Measurements from ENCODE around the gene IDH3B. TPM values are rescaled to one million over a fixed set of nuclear protein-coding genes. Genes with fewer than 3 reads are reported as not detected.
A peak's percentile ranks its signal among the peaks of the same experiment; 100 is the strongest.

Gene IDH3B
- total RNA-seq, 2 experiments from 2014 or later: 99.6 to 100 TPM

DNA sequence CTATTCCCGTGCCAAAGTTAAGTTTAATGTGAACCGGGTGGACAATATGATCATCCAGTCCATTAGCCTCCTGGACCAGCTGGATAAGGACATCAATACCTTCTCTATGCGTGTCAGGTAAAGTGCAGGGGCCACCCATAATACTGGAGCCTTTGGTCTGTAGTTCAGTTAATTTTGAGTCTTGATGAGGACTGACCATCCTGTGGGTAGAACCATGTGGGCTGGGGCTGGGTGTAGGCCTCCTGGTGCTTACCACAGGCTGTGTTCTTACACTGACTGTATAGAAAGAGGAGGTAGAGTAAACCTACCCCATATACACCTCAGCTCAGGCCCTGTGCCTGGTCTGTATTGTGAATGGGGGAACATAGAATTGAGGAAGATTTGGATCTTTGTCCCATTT lies 9.2 kb downstream of the IDH3B start:
- Mint-ChIP-seq H3K27ac (peak overlapping the region; percentile 89), H3K4me3 (peak overlapping the region; percentile 88), H3K36me3 (ENCODE audit: low read depth) (peaks cover 71% of the 10 kb centered on the region), H3K4me1 (ENCODE audit: low read depth) (peaks cover 49% of the 10 kb centered on the region), H3K27me3 (ENCODE audit: low read depth) (no peaks in the 10 kb centered on the region), H3K9me3 (ENCODE audit: insufficient read depth) (no peaks in the 10 kb centered on the region)
- ATAC-seq: no peak
- no peak for DNase-seq
- CTCF ChIA-PET: interaction anchor here (0.7 to 6.8 kb wide), 3 partner anchors 9 to 132 kb away, joined by 3 to 50 read pairs (median 5); partner anchors contain the start of gene IDH3B
- POLR2A ChIA-PET: interaction anchor here (8.6 kb wide), 1 partner anchor 10 kb away, joined by 93 read pairs; the partner anchor contains the start of gene IDH3B

DNA sequence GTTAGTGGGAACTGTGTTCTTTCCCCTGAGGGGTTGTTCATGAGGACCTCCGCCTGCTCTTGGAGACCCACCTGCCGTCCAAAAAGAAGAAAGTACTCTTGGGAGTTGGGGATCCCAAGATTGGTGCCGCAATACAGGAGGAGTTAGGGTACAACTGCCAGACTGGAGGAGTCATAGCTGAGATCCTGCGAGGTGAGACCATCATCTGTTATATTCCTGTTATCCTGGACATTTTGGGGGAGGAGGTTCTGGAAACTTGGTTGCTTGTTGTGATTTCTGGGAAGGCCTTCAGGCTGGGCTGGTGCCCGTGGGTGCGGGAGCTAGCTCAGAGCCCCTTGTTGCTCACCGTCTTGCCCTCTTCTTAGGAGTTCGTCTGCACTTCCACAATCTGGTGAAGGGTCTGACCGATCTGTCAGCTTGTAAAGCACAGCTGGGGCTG lies 9.6 kb downstream of the IDH3B start:
- CTCF ChIA-PET: interaction anchor here (0.7 to 6.8 kb wide), 3 partner anchors 9 to 132 kb away, joined by 3 to 50 read pairs (median 5); partner anchors contain the start of gene IDH3B
- ATAC-seq (no peak), DNase-seq (no peak)
- Mint-ChIP-seq H3K9me3 (ENCODE audit: insufficient read depth) (no peaks in the 10 kb centered on the region), H3K27me3 (ENCODE audit: low read depth) (no peaks in the 10 kb centered on the region), H3K4me1 (ENCODE audit: low read depth) (peaks cover 51% of the 10 kb centered on the region), H3K36me3 (ENCODE audit: low read depth) (peaks cover 67% of the 10 kb centered on the region), H3K27ac (peak overlapping the region; percentile 89), H3K4me3 (peak overlapping the region; percentile 88)
- POLR2A ChIA-PET: interaction anchor here (8.6 kb wide), 1 partner anchor 11 kb away, joined by 93 read pairs; the partner anchor contains the start of gene IDH3B

DNA sequence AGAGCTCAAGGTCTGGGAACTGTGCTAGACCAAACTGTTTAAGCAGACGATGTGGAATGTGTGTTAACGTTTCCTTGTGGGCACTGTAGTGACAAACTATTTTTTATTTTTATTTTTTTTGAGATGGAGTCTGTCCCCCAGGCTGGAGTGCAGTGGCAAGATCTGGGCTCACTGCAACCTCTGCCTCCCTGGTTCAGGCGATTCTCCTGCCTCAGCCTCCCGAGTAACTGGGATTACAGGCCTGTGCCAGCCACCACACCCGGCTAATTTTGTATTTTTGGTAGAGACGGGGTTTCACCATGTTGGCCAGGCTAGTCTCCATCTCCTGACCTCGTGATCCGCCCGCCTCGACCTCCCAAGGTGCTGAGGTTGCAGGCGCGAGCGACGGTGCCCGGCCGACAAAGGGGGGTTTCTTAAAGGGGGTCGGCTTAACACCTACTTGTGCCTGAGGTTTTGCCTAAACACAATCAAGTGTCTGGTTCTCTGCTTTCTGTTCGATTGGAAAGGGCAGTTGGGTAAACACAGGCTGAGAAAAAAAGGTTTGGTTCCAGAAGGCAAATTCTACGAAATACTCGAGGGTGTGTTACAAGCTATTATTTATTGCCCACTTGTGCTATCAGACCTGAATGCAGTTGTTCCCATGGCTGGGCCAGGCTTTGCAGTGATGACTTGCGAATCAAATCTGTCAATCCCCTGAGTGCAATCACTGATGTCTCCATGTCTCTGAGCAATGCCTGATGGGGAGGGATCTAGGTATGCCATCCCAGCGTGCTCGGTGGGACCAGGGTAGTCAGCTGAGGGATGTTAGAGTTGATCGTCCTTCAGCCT lies 10.2 kb downstream of the IDH3B start:
- ChIA-PET POLR2A (interaction anchor here (0.6 to 8.6 kb wide), 5 partner anchors 11 to 192 kb away, joined by 3 to 93 read pairs (median 3); partner anchors contain the start of genes IDH3B and SNRPB), CTCF (interaction anchor here (0.7 to 6.8 kb wide), 8 partner anchors 10 to 131 kb away, joined by 3 to 50 read pairs (median 4); partner anchors contain the start of gene IDH3B)
- H3K4me1 Mint-ChIP-seq (ENCODE audit: low read depth): peaks cover 52% of the 10 kb centered on the region
- H3K27ac Mint-ChIP-seq: peak overlapping the region; percentile 89
- no peaks in the 10 kb centered on the region for H3K9me3 Mint-ChIP-seq (ENCODE audit: insufficient read depth)
- H3K4me3 Mint-ChIP-seq: peak overlapping the region; percentile 88
- H3K27me3 Mint-ChIP-seq (ENCODE audit: low read depth): no peaks in the 10 kb centered on the region
- H3K36me3 Mint-ChIP-seq (ENCODE audit: low read depth): peaks cover 62% of the 10 kb centered on the region
- ATAC-seq: no peak
- DNase-seq: no peak

DNA sequence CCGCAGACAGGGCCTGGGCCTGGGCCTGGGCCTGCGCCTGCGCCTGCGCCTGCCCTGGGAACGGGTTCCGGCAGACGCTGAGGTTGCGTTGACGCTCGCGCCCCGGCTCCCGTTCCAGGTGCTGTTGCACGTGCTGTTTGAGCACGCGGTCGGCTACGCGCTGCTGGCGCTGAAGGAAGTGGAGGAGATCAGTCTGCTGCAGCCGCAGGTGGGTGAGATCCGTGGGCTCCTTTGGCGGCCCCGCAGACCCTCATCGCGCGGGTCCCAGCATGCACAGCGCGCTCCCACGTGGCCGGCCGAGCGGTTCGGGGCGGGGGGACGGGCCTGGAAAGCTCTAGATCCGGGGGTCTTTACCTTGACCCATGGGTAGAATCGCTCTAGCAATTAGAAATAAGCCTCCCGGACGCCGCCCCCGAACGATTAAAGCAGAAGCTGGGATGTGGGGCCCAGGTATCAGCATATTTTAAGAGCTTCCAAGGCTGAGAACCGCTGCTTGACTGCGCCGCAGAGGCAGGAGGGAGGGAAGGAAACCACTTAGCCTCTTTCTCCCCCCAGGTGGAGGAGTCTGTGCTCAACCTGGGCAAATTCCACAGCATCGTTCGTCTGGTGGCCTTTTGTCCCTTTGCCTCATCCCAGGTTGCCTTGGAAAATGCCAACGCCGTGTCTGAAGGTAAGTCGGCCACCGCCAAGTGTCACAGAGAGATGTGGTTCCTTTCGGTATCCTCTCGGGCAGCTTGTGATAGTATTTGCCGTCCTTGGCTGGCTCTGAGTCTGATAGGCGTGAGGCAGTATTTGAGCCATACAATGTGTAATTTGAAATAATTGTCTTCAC lies 11.1 kb downstream of the IDH3B start:
- DNase-seq: no peak
- ChIA-PET CTCF (interaction anchor here (0.9 to 6.8 kb wide), 6 partner anchors 11 to 131 kb away, joined by 3 to 50 read pairs (median 4); partner anchors contain the start of gene IDH3B), POLR2A (interaction anchor here (0.6 to 8.6 kb wide), 9 partner anchors 12 to 222 kb away, joined by 3 to 93 read pairs (median 3); partner anchors contain the start of genes IDH3B and SNRPB)
- peaks cover 52% of the 10 kb centered on the region for H3K4me1 Mint-ChIP-seq (ENCODE audit: low read depth)
- H3K36me3 Mint-ChIP-seq (ENCODE audit: low read depth): peaks cover 54% of the 10 kb centered on the region
- peak; percentile 50 for ATAC-seq
- H3K4me3 Mint-ChIP-seq: peak overlapping the region; percentile 88
- peak overlapping the region; percentile 89 for H3K27ac Mint-ChIP-seq
- no peaks in the 10 kb centered on the region for H3K9me3 Mint-ChIP-seq (ENCODE audit: insufficient read depth)
- no peaks in the 10 kb centered on the region for H3K27me3 Mint-ChIP-seq (ENCODE audit: low read depth)

DNA sequence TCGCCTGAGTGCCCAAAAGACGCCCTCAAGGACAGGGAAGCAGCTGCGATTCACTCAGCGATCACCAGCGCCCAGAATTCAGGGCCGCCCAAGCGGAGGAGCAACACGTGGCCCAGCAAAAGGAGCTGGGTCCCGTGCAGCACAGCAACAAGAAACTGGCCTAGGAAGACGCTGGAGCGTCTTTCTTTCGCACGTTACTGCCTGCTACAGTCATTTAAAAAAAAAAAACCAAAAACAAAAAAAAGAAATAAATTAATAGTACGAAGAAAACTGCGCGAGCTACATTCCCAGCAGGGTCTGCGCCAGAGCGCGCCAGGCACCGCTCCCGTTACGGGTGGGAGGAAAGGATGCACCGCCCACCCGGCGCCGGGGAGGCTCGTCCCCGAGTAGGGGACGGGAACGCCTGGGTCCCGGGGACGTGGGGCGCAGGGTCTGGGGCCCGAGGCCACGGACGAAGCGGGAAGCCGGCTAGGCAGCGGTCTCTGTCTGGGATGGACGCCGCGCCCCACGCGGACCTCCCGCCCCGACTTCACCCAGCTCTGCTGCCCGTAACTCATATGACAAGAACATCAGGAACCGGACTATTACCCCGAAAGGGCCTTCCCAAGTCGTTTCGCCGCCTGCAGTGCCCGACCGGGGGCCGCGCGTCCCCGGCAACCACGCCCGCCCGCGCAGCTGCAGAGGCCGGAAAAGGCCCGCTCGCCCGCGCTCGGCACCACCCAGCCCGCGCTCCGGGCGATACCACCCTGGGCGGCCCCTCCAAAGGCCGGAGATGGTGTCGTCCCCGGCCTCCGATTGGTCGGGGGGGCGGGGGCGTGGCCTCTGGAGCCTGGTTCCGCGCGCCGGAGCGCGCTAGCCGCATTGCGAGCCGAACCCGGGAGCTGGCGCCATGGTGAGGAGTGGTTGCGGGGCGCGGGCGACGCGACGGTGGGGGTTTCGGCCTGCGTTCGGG lies 12.0 kb downstream of the IDH3B start, which contains the start of gene NOP56:
NOP56 (plus strand) TSS at position 861 of the 952 bp plus-strand sequence; CDS start at position 890, 29 bp downstream.
- peak within 1 kb of the TSS; percentile 88 for H3K4me3 Mint-ChIP-seq
- no peaks in the 10 kb centered on the region for H3K9me3 Mint-ChIP-seq (ENCODE audit: insufficient read depth)
- CTCF ChIA-PET: interaction anchor here (0.9 to 6.8 kb wide), 6 partner anchors 12 to 130 kb away, joined by 3 to 50 read pairs (median 4); partner anchors contain the start of gene IDH3B
- DNase-seq: peak; percentile 94
- POLR2A ChIA-PET: interaction anchor here (0.7 to 8.6 kb wide), 8 partner anchors 11 to 222 kb away, joined by 3 to 93 read pairs (median 3); partner anchors contain the start of genes IDH3B, PCED1A, SNRPB and VPS16
- H3K4me1 Mint-ChIP-seq (ENCODE audit: low read depth): peaks cover 50% of the 10 kb centered on the region
- peak; percentile 89 for ATAC-seq
- H3K27me3 Mint-ChIP-seq (ENCODE audit: low read depth): no peaks in the 10 kb centered on the region
- peaks cover 45% of the 10 kb centered on the region for H3K36me3 Mint-ChIP-seq (ENCODE audit: low read depth)
- peak within 1 kb of the TSS; percentile 89 for H3K27ac Mint-ChIP-seq

DNA sequence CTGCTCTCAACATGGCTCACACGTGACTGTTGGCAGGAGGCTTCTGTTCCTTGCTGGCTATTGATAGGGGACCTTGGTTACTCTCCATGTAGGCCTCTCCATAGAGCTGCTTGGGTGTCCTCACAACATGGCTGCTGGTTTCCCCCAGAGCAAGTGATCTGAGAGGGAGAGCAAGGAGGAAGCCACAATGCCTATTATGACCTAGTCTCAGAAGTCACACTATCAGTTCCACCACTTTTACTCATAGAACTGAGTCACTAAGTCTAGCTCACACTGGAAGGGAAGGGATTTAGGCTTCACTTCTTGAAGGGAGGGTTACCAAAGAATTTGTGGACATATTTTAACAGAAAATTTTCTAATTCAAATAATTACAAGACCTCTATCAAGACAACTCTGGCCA lies 20.3 kb downstream of the IDH3B start:
- no peak for ATAC-seq
- Mint-ChIP-seq H3K4me1 (ENCODE audit: low read depth) (no peaks in the 10 kb centered on the region), H3K36me3 (ENCODE audit: low read depth) (no peaks in the 10 kb centered on the region), H3K27me3 (ENCODE audit: low read depth) (no peaks in the 10 kb centered on the region), H3K27ac (no peak overlapping the region), H3K4me3 (no peak overlapping the region), H3K9me3 (ENCODE audit: insufficient read depth) (no peaks in the 10 kb centered on the region)
- no peak for DNase-seq
- POLR2A ChIA-PET: no interaction called here
- CTCF ChIA-PET: interaction anchor here (1.3 kb wide), 1 partner anchor 121 kb away, joined by 9 read pairs; no protein-coding TSS in a partner anchor

DNA sequence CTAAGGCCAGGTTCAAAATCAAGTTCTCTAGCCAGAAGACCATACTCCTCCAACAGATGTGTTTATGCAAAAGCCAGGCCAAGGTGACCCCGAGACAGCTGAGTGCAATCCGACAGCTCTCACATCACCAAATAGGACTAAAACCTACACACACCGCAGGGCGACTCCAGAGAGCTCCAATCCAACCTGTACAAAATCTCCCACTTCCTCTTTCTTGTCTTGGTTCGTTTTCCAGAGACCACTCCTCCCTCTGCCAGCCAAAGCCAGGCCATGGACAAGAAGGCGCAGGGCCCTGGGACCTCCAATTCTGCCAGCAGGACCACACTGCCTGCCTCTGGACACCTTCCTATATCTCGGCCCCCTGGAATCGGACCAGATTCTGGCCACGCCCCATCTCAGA lies 23.1 kb downstream of the IDH3B start:
- no peak for ATAC-seq
- Mint-ChIP-seq H3K9me3 (ENCODE audit: insufficient read depth) (no peaks in the 10 kb centered on the region), H3K27me3 (ENCODE audit: low read depth) (peaks cover 4% of the 10 kb centered on the region), H3K27ac (no peak overlapping the region), H3K4me3 (no peak overlapping the region), H3K36me3 (ENCODE audit: low read depth) (no peaks in the 10 kb centered on the region), H3K4me1 (ENCODE audit: low read depth) (no peaks in the 10 kb centered on the region)
- CTCF ChIA-PET: no interaction called here
- no peak for DNase-seq
- POLR2A ChIA-PET: interaction anchor here (1.8 kb wide), 1 partner anchor 11 kb away, joined by 5 read pairs; the partner anchor contains the start of gene NOP56

DNA sequence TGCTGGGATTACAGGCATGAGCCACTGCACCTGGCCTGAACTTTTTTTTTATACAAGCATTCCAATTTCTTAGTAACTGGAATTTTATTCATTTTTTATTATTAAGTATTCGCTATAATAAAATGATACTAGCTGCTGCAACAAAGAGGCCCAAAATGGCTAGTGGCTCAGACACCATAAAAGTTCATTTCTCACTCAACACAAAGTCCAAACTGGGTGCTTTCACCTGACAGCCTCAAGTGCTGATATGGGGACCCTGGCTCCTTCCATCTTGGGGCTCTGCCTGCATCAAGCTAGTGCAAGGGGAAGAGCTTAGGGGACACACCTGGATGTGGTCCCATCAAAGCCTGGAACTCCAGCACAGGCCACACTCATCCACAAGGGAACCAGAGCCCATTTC lies 23.8 kb downstream of the IDH3B start:
- Mint-ChIP-seq H3K4me1 (ENCODE audit: low read depth) (no peaks in the 10 kb centered on the region), H3K27ac (no peak overlapping the region), H3K9me3 (ENCODE audit: insufficient read depth) (no peaks in the 10 kb centered on the region), H3K4me3 (no peak overlapping the region), H3K36me3 (ENCODE audit: low read depth) (no peaks in the 10 kb centered on the region), H3K27me3 (ENCODE audit: low read depth) (peaks cover 9% of the 10 kb centered on the region)
- DNase-seq (no peak), ATAC-seq (no peak)
- ChIA-PET POLR2A (interaction anchor here (1.8 kb wide), 1 partner anchor 12 kb away, joined by 5 read pairs; the partner anchor contains the start of gene NOP56), CTCF (no interaction called here)

DNA sequence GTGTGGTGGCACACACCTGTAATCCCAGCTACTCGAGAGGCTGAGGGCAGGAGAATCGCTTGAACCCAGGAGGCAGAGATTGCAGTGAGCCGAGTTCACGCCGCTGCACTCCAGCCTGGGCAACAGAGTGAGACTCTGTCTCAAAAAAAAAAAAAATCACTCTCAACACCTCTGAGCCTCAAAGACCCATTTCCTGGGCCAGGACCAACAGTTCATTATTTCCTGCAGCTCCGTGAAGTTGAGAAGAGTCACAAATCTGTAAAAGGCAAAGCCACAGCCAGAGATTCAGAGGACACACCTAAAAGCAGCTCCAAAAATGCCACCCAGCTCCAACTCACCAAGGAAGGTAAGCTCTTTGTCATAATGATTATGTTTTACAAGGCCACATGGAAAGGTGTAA lies 26.8 kb downstream of the IDH3B start:
- Mint-ChIP-seq H3K4me3 (no peak overlapping the region), H3K9me3 (ENCODE audit: insufficient read depth) (no peaks in the 10 kb centered on the region), H3K27ac (no peak overlapping the region), H3K4me1 (ENCODE audit: low read depth) (no peaks in the 10 kb centered on the region), H3K27me3 (ENCODE audit: low read depth) (peaks cover 21% of the 10 kb centered on the region), H3K36me3 (ENCODE audit: low read depth) (no peaks in the 10 kb centered on the region)
- DNase-seq: no peak
- CTCF ChIA-PET: interaction anchor here (1.1 to 1.6 kb wide), 2 partner anchors 11 to 115 kb away, joined by 3 to 7 read pairs; no protein-coding TSS in a partner anchor
- POLR2A ChIA-PET: no interaction called here
- ATAC-seq: no peak

DNA sequence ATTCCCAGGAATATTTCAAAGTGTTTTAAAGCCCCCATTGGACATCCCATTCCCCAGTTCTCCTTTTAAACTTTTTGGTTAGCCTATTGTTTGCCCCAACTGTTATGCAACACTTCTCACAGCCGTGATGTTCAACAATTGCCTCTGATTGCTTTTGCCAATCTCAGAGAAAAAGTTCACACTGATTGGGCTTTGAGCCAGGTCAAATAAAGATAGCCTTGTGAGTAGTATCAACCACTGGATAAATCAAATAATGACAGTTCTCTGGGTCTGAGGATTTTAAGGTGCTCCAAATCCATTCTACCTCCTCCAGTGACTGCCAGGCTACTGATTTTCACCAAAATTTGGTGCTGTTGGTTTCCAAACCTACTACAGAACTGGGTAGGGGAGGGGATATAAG lies 30.6 kb downstream of the IDH3B start:
- CTCF ChIA-PET: interaction anchor here (1.4 kb wide), 1 partner anchor 111 kb away, joined by 3 read pairs; no protein-coding TSS in a partner anchor
- Mint-ChIP-seq H3K4me1 (ENCODE audit: low read depth) (no peaks in the 10 kb centered on the region), H3K9me3 (ENCODE audit: insufficient read depth) (no peaks in the 10 kb centered on the region), H3K27ac (no peak overlapping the region), H3K36me3 (ENCODE audit: low read depth) (no peaks in the 10 kb centered on the region), H3K27me3 (ENCODE audit: low read depth) (peaks cover 35% of the 10 kb centered on the region), H3K4me3 (no peak overlapping the region)
- ATAC-seq: no peak
- DNase-seq: no peak
- POLR2A ChIA-PET: no interaction called here

Measured in activated CD8-positive, alpha-beta T cell treated with anti-CD3 and anti-CD28 coated beads, Interleukin-2, amount 10 ng/mL, durations not matched to agents 7 days and 5 days (primary cell).